SH-SY5Y (cell line): ENCODE results near the gene PSEN1.

ENCODE experiments used
- GATA2 ChIP-seq: IDR thresholded peaks from 2 replicates; pipeline ENCODE4 v1.6.1; 2011; ENCODE audit warnings: mild to moderate bottlenecking, low read depth, low read length
- GATA3 ChIP-seq: IDR thresholded peaks from 2 replicates; pipeline ENCODE4 v1.6.1; 2011; ENCODE audit warnings: low read depth, mild to moderate bottlenecking, low read length, moderate library complexity

DNA sequence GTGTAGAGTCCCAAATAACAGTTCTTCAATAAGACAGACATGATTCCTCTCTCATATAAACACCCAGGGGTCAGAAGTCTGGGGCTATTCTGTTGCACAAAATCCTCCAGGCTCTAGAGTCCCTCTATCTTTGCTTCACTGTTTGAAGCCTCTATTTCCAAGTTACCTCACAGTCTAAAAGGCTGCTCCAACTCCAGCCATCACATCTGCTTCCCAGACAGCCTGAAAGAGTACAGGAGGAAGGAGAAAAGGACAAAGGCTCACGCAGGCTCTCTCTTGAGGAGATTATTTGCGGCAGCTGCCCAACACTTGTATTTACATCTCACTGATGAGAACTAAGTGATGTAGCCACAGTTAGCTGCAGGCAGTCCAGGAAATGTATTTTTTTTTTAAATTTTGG lies 107.4 kb downstream of the PSEN1 start:
- TF ChIP-seq GATA3 (no peak), GATA2 (no peak)
